MM.1S (cell line): ENCODE results near the gene ZNF850.

Experiments used
- DNase-seq: peaks from one replicate; pipeline ENCODE4 v3.0.0-alpha.2; 2015
- H2AFZ ChIP-seq: fragments of 300-600 bp; sonication (generic); 2 replicates; pipeline ENCODE4 v1.6.0; 2016; ENCODE audit warnings: antibody characterized with exemption, low read length
- H3F3A ChIP-seq: fragments of 300-600 bp; sonication (generic); 2 replicates; pipeline ENCODE4 v1.6.1; 2016; ENCODE audit warnings: mild to moderate bottlenecking, antibody characterized with exemption, low read length, moderate library complexity, mixed read lengths; ENCODE audit not compliant: insufficient read depth
- H3K27ac ChIP-seq: fragments of 300-600 bp; sonication (generic); 2 replicates; pipeline ENCODE4 v1.5.1; 2016; ENCODE audit warnings: mild to moderate bottlenecking, low read length
- H3K27me3 ChIP-seq: fragments of 300-600 bp; sonication (generic); replicated peaks from 2 replicates; pipeline ENCODE4 v1.6.0; 2016; ENCODE audit warnings: low read length; ENCODE audit not compliant: insufficient read depth
- H3K36me3 ChIP-seq: fragments of 300-600 bp; sonication (generic); replicated peaks from 2 replicates; pipeline ENCODE4 v1.6.1; 2016; ENCODE audit warnings: mild to moderate bottlenecking, low read length, mixed read lengths; ENCODE audit not compliant: insufficient read depth
- H3K4me1 ChIP-seq: fragments of 300-600 bp; sonication (generic); 2 replicates; pipeline ENCODE4 v1.6.1; 2016; ENCODE audit warnings: low read length, mixed read lengths
- H3K4me2 ChIP-seq: fragments of 300-600 bp; sonication (generic); 2 replicates; pipeline ENCODE4 v1.6.0; 2016; ENCODE audit warnings: low read depth, low read length
- H3K4me3 ChIP-seq: fragments of 300-600 bp; sonication (generic); 2 replicates; pipeline ENCODE4 v1.5.1; 2016; ENCODE audit warnings: low read length, mixed read lengths
- H3K79me2 ChIP-seq: fragments of 300-600 bp; sonication (generic); 2 replicates; pipeline ENCODE4 v1.6.1; 2016; ENCODE audit warnings: mixed run types, low read length, mixed read lengths
- H3K9ac ChIP-seq: fragments of 300-600 bp; sonication (generic); 2 replicates; pipeline ENCODE4 v1.6.1; 2016; ENCODE audit warnings: low read length, mixed read lengths
- H3K9me2 ChIP-seq: fragments of 300-600 bp; sonication (generic); replicated peaks from 2 replicates; pipeline ENCODE4 v1.6.1; 2016; ENCODE audit warnings: mild to moderate bottlenecking, low read length, mixed read lengths; ENCODE audit not compliant: insufficient read depth
- H3K9me3 ChIP-seq: fragments of 300-600 bp; sonication (generic); replicated peaks from 2 replicates; pipeline ENCODE4 v1.6.1; 2016; ENCODE audit warnings: mild to moderate bottlenecking, low read length, mixed read lengths; ENCODE audit not compliant: insufficient read depth
- H4K20me1 ChIP-seq: fragments of 300-600 bp; sonication (generic); 2 replicates; pipeline ENCODE4 v1.6.1; 2016; ENCODE audit warnings: mild to moderate bottlenecking, low read length, moderate library complexity, mixed read lengths; ENCODE audit not compliant: insufficient read depth
- EZH2 ChIP-seq: fragments of 300-600 bp; sonication (generic); optimal IDR thresholded peaks from 2 replicates; pipeline ENCODE3; 2017; ENCODE audit warnings: low read depth, mild to moderate bottlenecking, antibody characterized with exemption, low read length, mixed read lengths
- EZH2phosphoT487 ChIP-seq: fragments of 300-600 bp; sonication (generic); IDR thresholded peaks from 2 replicates; pipeline ENCODE4 v1.6.1; 2018; ENCODE audit warnings: antibody characterized with exemption, low read length
- TF ChIP-seq, protein P1 (sequence below): fragments of 300-600 bp; sonication (generic); IDR thresholded peaks from 2 replicates; pipeline ENCODE4 v1.5.1; 2016; ENCODE audit warnings: antibody characterized with exemption, low read length, mixed read lengths

Gene ZNF850

DNA sequence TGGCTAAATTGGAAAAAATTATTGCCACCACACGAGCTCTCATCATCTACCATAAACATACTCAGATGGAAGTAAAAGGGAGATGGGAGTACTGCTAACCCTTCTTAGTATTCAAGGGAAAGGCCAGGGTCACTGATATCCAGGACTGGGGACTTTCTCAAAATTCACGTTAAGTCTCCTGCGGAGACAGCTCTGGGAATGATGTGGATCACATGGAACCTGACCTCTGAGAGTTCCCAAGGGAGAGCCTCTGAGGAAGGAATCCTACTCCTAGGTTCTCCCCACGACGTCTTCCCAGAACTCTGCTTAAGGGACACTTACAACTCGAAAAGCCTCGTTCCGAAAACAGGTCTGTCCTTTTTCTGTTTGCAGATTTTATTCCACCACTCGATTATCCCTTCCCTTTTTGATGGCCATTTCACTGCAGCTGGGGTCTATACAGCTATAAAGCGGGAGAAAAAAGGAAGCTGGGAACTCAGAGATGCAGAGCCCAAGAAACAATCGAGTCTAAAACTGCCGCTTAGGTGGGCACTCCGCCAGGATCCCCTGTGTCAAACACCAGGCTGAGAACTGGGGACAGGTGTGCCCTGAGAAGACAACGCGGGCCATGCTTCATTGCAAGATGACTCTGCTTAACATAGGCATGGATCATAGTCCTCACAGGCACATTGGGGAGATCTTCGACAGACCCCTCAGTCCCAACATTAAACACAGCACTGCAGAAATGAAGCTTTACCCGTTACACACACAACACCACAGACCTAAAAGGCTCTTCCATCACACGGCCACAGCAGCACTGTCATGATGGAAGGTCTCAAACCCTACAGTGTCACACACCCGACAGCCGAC is 86.0 kb downstream of the ZNF850 start:
- H3K4me2 ChIP-seq, result peak overlapping the region; percentile 63
- H3K36me3 ChIP-seq, result peaks cover 22% of the 10 kb centered on the region
- no peak overlapping the region for H3K27ac ChIP-seq
- no peaks in the 10 kb centered on the region for H3K9me3 ChIP-seq
- H3K27me3 ChIP-seq, result no peaks in the 10 kb centered on the region
- no peaks in the 10 kb centered on the region for H4K20me1 ChIP-seq
- H3K9ac ChIP-seq, result peak overlapping the region; percentile 59; the same call in 1 of the 2 replicates
- no peaks in the 10 kb centered on the region for H3K9me2 ChIP-seq
- peak overlapping the region; percentile 99 for H2AFZ ChIP-seq
- DNase-seq, result no peak
- TF ChIP-seq, protein P1, sequence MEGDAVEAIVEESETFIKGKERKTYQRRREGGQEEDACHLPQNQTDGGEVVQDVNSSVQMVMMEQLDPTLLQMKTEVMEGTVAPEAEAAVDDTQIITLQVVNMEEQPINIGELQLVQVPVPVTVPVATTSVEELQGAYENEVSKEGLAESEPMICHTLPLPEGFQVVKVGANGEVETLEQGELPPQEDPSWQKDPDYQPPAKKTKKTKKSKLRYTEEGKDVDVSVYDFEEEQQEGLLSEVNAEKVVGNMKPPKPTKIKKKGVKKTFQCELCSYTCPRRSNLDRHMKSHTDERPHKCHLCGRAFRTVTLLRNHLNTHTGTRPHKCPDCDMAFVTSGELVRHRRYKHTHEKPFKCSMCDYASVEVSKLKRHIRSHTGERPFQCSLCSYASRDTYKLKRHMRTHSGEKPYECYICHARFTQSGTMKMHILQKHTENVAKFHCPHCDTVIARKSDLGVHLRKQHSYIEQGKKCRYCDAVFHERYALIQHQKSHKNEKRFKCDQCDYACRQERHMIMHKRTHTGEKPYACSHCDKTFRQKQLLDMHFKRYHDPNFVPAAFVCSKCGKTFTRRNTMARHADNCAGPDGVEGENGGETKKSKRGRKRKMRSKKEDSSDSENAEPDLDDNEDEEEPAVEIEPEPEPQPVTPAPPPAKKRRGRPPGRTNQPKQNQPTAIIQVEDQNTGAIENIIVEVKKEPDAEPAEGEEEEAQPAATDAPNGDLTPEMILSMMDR, result no peak
- TF ChIP-seq EZH2 (no peak), EZH2phosphoT487 (no peak)
- no peaks in the 10 kb centered on the region for H3F3A ChIP-seq
- H3K79me2 ChIP-seq, result peaks cover 19% of the 10 kb centered on the region
- H3K4me3 ChIP-seq, result peak overlapping the region; percentile 85
- H3K4me1 ChIP-seq, result peaks cover 5% of the 10 kb centered on the region; the same call in 1 of the 2 replicates

DNA sequence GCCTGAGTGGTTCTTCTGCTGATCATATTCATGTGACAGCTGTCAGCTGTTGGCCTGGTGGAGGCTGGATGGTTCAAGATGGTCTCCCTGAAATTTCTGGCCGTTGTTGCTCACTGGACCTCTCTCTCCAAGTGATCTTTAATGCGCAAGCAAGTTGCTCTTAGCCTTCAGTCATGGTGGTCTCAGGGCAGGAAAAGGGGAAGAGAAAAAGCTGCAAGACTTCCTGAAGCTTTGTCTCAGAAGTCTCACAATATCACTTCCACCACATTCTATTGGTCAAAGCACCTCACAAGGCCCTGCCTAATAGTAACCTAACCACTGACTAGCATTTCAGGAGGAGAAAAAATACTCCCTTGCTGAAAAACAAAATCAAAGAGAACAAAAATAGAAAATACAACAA is 86.8 kb downstream of the ZNF850 start:
- H3K9ac ChIP-seq, result no peak overlapping the region

DNA sequence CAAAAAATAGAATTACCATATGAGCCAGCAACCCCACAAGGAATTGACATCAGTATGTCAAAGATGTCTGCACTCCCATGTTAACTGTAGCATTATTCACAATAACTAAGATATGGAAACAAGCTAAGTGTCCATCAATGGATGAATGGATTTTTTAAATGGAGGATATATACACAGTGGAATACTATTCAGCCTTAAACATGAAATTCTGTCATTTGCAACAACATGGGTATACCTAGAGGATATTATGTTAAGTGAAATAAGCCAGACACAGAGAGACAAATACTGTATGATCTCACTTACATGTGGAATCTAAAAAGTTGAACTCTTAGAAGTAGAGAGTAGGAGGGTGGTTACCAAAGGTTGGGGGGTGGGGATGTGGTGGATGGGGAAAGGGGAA is 93.2 kb downstream of the ZNF850 start:
- Histone ChIP-seq H3K4me3 (no peak overlapping the region), H3K4me1 (no peaks in the 10 kb centered on the region), H3K9me2 (no peaks in the 10 kb centered on the region), H2AFZ (no peak overlapping the region), H3K36me3 (no peaks in the 10 kb centered on the region), H3K9me3 (no peaks in the 10 kb centered on the region), H3K9ac (no peak overlapping the region), H3F3A (no peaks in the 10 kb centered on the region), H4K20me1 (no peaks in the 10 kb centered on the region), H3K27ac (no peak overlapping the region), H3K79me2 (no peaks in the 10 kb centered on the region), H3K27me3 (no peaks in the 10 kb centered on the region), H3K4me2 (no peak overlapping the region)
- DNase-seq, result no peak
- TF ChIP-seq EZH2 (no peak), EZH2phosphoT487 (no peak)
- TF ChIP-seq, protein P1, result no peak

More for the DNA sequence above, 86.8 kb downstream of the ZNF850 start:
- DNase-seq, result no peak
- TF ChIP-seq, protein P1, result no peak
- TF ChIP-seq EZH2, result no peak
- no peak for TF ChIP-seq EZH2phosphoT487
- Histone ChIP-seq H3K36me3 (peaks cover 14% of the 10 kb centered on the region), H3K4me1 (peaks cover 5% of the 10 kb centered on the region; the same call in 1 of the 2 replicates), H3K27me3 (no peaks in the 10 kb centered on the region), H3K79me2 (peaks cover 17% of the 10 kb centered on the region), H3K27ac (no peak overlapping the region), H3F3A (no peaks in the 10 kb centered on the region), H3K9me3 (no peaks in the 10 kb centered on the region), H3K4me3 (no peak overlapping the region), H3K4me2 (no peak overlapping the region), H4K20me1 (no peaks in the 10 kb centered on the region), H3K9me2 (no peaks in the 10 kb centered on the region), H2AFZ (no peak overlapping the region)
